GM12878 (cell line): Measurements from ENCODE around the gene SLC25A11. TPM values are rescaled to one million over a fixed set of nuclear protein-coding genes. Genes with fewer than 3 reads are reported as not detected.

ENCODE experiments used
- ASH2L ChIP-seq: fragments of 300-600, 200-600 bp; sonication (generic); IDR thresholded peaks from 2 replicates; pipeline ENCODE4 v1.6.1; 2017; ENCODE audit warnings: low read depth, mild to moderate bottlenecking, borderline replicate concordance
- BMI1 ChIP-seq: fragments of 450-650 bp; IDR thresholded peaks from 2 replicates; pipeline ENCODE4 v1.6.1; 2016; ENCODE audit warnings: mild to moderate bottlenecking, moderate library complexity, borderline replicate concordance
- E2F8 ChIP-seq: fragments of 450-650 bp; IDR thresholded peaks from 2 replicates; pipeline ENCODE4 v1.6.1; 2018; ENCODE audit warnings: mild to moderate bottlenecking, low read depth, moderate library complexity; ENCODE audit not compliant: partially characterized antibody
- EGR1 ChIP-seq, 2 experiments: IDR thresholded peaks; 1 replicate in 1 of 2; 2 replicates in 1 of 2; pipeline ENCODE4 v1.6.1; 2011 to 2012; ENCODE audit warnings: low read depth in 2 of 2, low read length in 2 of 2, borderline replicate concordance in 1 of 2, mild to moderate bottlenecking in 1 of 2, moderate library complexity in 1 of 2
- NR2F1 ChIP-seq: fragments of 450-650 bp; conservative IDR thresholded peaks from 2 replicates; pipeline ENCODE4 v1.6.1; 2017; ENCODE audit warnings: mild to moderate bottlenecking
- PAX5 ChIP-seq: IDR thresholded peaks from 2 replicates; pipeline ENCODE4 v1.6.1; 2011; ENCODE audit warnings: low read depth, low read length, borderline replicate concordance
- POLR2A ChIP-seq: IDR thresholded peaks from 2 replicates; pipeline ENCODE4 v1.6.1; 2011; ENCODE audit warnings: low read depth, mild to moderate bottlenecking, low read length
- SKIL ChIP-seq: fragments of 450-650 bp; IDR thresholded peaks from 2 replicates; pipeline ENCODE4 v1.6.1; 2017; ENCODE audit warnings: mild to moderate bottlenecking, low read depth, inconsistent platforms; ENCODE audit not compliant: poor library complexity, severe bottlenecking
- TCF12 ChIP-seq: IDR thresholded peaks from 2 replicates; pipeline ENCODE4 v1.6.1; 2011; ENCODE audit warnings: low read depth, mild to moderate bottlenecking, low read length
- ZBED1 ChIP-seq: IDR thresholded peaks from 2 replicates; pipeline ENCODE4 v1.6.1; 2016; ENCODE audit warnings: borderline replicate concordance
- ZNF207 ChIP-seq: fragments of 450-650 bp; IDR thresholded peaks from 2 replicates; pipeline ENCODE4 v1.6.1; 2014; ENCODE audit warnings: antibody characterized with exemption, mild to moderate bottlenecking, borderline replicate concordance
- polyA plus RNA-seq, 11 experiments: library from polyadenylated mRNA; depleted of rRNA in 4 of 11; unstranded in 6 of 11; stranded (reverse) in 5 of 11; fragments of >200 nt; fragmentation: Nextera tagmentation in 4 of 11; fragmentation: Illumina TruSeq in 1 of 11; extraction: Ambion mirVana in 4 of 11; extraction: Trizol in 1 of 11; gene quantifications; 1 replicate in 1 of 11; 2 replicates in 10 of 11; pipeline versions ENCODE4 v1.2.1 to v1.2.3, GENCODE V29; 2011 to 2016; ENCODE audit warnings: inconsistent platforms in 2 of 11, missing spikeins in 2 of 11, low read depth in 1 of 11
- total RNA-seq, 4 experiments: library from RNA; depleted of rRNA in 3 of 4; stranded (reverse); fragments of >200 nt in 3 of 4; fragmentation: Illumina TruSeq in 1 of 4; extraction: Trizol in 1 of 4; gene quantifications; 2 replicates each; pipeline versions ENCODE4 v1.2.1 to v1.2.3, GENCODE V29; 2013 to 2021
- TF ChIP-seq, protein P1 (sequence below): fragments of 450-650 bp; IDR thresholded peaks from 2 replicates; pipeline ENCODE4 v1.6.1; 2016; ENCODE audit warnings: mild to moderate bottlenecking, moderate library complexity, borderline replicate concordance
- TF ChIP-seq, protein P2 (sequence below): fragments of 450-650 bp; IDR thresholded peaks from 2 replicates; pipeline ENCODE4 v1.6.1; 2017; ENCODE audit warnings: borderline replicate concordance

SLC25A11 gene
- total and polyA plus RNA-seq, 10 of the 15 experiments (the other 5 are each of a cell fraction or from before 2014, with no cell fraction given), result 5.8 to 142 (median 65.0) TPM

DNA sequence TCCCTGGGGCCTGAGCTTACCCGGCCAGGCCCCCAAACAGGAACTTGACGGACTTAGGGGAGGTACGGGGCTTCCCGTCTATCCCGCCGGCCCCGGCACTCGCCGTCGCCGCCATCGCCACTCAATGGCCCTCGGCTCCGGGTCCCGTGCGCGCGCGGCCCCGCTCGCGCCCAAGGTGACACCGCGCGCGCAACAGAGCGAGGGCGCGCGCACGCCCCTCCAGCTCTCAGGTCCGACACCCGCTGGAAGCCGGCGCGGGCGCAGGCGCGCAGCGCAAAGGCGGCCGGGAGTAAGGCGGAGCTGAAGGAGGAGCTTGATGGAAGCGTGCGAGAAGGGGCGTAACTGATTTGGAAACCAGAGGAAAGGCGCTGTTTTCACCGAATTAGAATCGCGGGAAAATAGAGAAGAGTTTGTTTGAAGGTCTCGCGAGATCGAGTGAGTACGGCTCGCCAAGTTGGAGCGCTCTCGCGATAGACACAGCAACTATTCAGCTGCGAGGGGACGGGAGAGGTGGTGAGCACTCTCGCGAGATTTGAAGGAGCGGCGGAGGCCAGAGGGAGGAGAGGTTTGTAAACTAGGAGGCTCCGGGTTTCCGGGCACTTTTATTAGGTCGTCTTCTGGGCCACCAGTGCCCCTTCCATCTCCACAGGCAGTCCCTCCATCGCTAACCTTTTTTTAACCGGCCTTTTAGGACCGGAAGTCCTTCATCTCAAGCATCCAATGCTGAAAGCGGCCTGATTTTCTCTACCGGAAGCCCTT is at the start of gene SLC25A11, which contains the start of gene RNF167 (continued):
- TF ChIP-seq, protein P1, sequence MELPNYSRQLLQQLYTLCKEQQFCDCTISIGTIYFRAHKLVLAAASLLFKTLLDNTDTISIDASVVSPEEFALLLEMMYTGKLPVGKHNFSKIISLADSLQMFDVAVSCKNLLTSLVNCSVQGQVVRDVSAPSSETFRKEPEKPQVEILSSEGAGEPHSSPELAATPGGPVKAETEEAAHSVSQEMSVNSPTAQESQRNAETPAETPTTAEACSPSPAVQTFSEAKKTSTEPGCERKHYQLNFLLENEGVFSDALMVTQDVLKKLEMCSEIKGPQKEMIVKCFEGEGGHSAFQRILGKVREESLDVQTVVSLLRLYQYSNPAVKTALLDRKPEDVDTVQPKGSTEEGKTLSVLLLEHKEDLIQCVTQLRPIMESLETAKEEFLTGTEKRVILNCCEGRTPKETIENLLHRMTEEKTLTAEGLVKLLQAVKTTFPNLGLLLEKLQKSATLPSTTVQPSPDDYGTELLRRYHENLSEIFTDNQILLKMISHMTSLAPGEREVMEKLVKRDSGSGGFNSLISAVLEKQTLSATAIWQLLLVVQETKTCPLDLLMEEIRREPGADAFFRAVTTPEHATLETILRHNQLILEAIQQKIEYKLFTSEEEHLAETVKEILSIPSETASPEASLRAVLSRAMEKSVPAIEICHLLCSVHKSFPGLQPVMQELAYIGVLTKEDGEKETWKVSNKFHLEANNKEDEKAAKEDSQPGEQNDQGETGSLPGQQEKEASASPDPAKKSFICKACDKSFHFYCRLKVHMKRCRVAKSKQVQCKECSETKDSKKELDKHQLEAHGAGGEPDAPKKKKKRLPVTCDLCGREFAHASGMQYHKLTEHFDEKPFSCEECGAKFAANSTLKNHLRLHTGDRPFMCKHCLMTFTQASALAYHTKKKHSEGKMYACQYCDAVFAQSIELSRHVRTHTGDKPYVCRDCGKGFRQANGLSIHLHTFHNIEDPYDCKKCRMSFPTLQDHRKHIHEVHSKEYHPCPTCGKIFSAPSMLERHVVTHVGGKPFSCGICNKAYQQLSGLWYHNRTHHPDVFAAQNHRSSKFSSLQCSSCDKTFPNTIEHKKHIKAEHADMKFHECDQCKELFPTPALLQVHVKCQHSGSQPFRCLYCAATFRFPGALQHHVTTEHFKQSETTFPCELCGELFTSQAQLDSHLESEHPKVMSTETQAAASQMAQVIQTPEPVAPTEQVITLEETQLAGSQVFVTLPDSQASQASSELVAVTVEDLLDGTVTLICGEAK, result peak; percentile 90; the same call in 1 of the 2 replicates
- TF ChIP-seq, protein P2, sequence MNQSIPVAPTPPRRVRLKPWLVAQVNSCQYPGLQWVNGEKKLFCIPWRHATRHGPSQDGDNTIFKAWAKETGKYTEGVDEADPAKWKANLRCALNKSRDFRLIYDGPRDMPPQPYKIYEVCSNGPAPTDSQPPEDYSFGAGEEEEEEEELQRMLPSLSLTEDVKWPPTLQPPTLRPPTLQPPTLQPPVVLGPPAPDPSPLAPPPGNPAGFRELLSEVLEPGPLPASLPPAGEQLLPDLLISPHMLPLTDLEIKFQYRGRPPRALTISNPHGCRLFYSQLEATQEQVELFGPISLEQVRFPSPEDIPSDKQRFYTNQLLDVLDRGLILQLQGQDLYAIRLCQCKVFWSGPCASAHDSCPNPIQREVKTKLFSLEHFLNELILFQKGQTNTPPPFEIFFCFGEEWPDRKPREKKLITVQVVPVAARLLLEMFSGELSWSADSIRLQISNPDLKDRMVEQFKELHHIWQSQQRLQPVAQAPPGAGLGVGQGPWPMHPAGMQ, result peak; percentile 97
- peak; percentile 31 for TF ChIP-seq SKIL
- TF ChIP-seq POLR2A, result peak; percentile 88
- 0 out of 2 replicates have a peak, but pooled peaks have one; percentile 34 for TF ChIP-seq PAX5
- TF ChIP-seq ZNF207, result peak; percentile 70
- peak; percentile 83; the same call in 1 of the 2 replicates for TF ChIP-seq ZBED1
- peak; percentile 83 for TF ChIP-seq E2F8
- no peak for TF ChIP-seq ASH2L
- no peak for TF ChIP-seq BMI1
- peak in 1 of 2 experiments; percentile 58; a peak in 1 of 3 replicates for TF ChIP-seq EGR1 (IDR thresholded peaks at IDR 0.05; ENCODE audit: borderline replicate concordance in 1 of 2, low read depth in 2 of 2, low read length in 2 of 2)
- TF ChIP-seq NR2F1, result peak; percentile 75
- peak; percentile 17; the same call in 1 of the 2 replicates for TF ChIP-seq TCF12
